22Rv1 (cell line): ENCODE results near the gene RAD50.

ENCODE experiments used
- CTCF ChIP-seq: fragments of 450-650 bp; IDR thresholded peaks from 2 replicates; pipeline ENCODE4 v1.5.1; 2017; ENCODE audit warnings: mild to moderate bottlenecking
- ZFX ChIP-seq: fragments of 450-650 bp; IDR thresholded peaks from 2 replicates; pipeline ENCODE4 v1.6.1; 2017; ENCODE audit warnings: antibody characterized with exemption, borderline replicate concordance

GRCh38 chr5:132592521-132592920 lies 35.7 kb downstream of the RAD50 start:
- no peak for TF ChIP-seq CTCF
- TF ChIP-seq ZFX = no peak
